Pancreas (tissue), 10 donors: ENCODE results near the gene PIANP. TPM values are rescaled to one million over a fixed set of nuclear protein-coding genes. Genes with fewer than 3 reads are reported as not detected.

Experiments used
- ATAC-seq, 4 donors: fragments of 200-7000 bp; cut with Tn5 transposase; one replicate each; pipeline versions ENCODE4 v1.8.0 to v1.9.1; 2020; ENCODE audit warnings: mild to moderate bottlenecking in 4 of 4, moderate library complexity in 4 of 4
- DNase-seq, 6 donors: peaks; one replicate each; pipeline ENCODE4 v3.0.0-alpha.2; 2020
- FAIRE-seq: peaks from 2 replicates; lab custom pipeline; 2012; peaks lifted over from hg19 to GRCh38; lab: Jason Lieb, UNC
- H3K27ac ChIP-seq, 4 donors: fragments of 200-600 bp; sonication (generic); 1 replicate in 3 of 4; 2 replicates in 1 of 4; pipeline versions ENCODE4 v1.5.0 to v1.8.0; 2020
- H3K27me3 ChIP-seq, 4 donors: fragments of 200-600 bp; one replicate each; pipeline ENCODE4 v1.8.0; 2021
- H3K36me3 ChIP-seq, 3 donors: fragments of 200-600 bp; sonication (generic) in 1 of 3; one replicate each; pipeline versions ENCODE4 v1.5.0 to v1.8.0; 2020 to 2021
- H3K4me1 ChIP-seq, 3 donors: fragments of 200-600 bp; one replicate each; pipeline ENCODE4 v1.8.0; 2021
- H3K4me3 ChIP-seq, 4 donors: fragments of 200-600 bp; sonication (generic) in 2 of 4; one replicate each; pipeline versions ENCODE4 v1.5.0 to v1.8.0; 2020 to 2021
- H3K9me3 ChIP-seq, 4 donors: fragments of 200-600 bp; one replicate each; pipeline ENCODE4 v1.8.0; 2021
- WGBS, 2 donors: extraction: QIAGEN DNeasy Blood & Tissue Kit; methylation state at CpG; one replicate each; pipeline ENCODE4 v1.1.7; 2013; 5-methylcytosine and 5-hydroxymethylcytosine counted together
- intact Hi-C, 3 donors: fragments of 100-400 bp; cut with DNase I; formaldehyde crosslinking; loops; one replicate each; pipeline versions ENCODE4 v1.11.1 to v1.14.2; 2022
- polyA plus RNA-seq, 2 donors: library from polyadenylated mRNA; stranded (reverse); fragments of 200-250 nt; gene quantifications; one replicate each; pipeline ENCODE4 v1.2.3, GENCODE V29; 2013
- total RNA-seq, 6 donors: library from RNA; stranded (reverse); fragmentation: NEBNext Ultra II Directional in 4 of 6; extraction: Animal tissue kit (Norgen Biotek cat#: 25700) in 4 of 6; gene quantifications; one replicate each; pipeline versions ENCODE4 v1.2.1 to v1.2.4, GENCODE V29; 2021 to 2023
- TF ChIP-seq, protein P1 (sequence below), 4 donors: fragments of 200-600 bp; sonication (generic) in 3 of 4; IDR thresholded peaks; one replicate each; pipeline versions ENCODE4 v1.5.0 to v1.8.0; 2021; ENCODE audit warnings: antibody characterized with exemption in 4 of 4
- donor health status: healthy with polysubstance abuse.
- donor health status: DM: no; HTN: no; CAD: no; lungs with moderate emphysema.
- donor health status: DM: no; HTN: no; CAD: no.
- donor health status: control.
- donor health status: control.
- donor health status: Bipolar disorder and iron deficiency.
- donor health status: DM: yes; HTN: yes; CAD: no.
- donor health status: DM: no; HTN: no; CAD: no.
- donor health status: DM: no; HTN: no; CAD: no.
- donor health status: DM: yes; HTN: yes; CAD: no.

Gene PIANP
- total and polyA plus RNA-seq, 8 donors = 0.12 to 2.7 (median 0.24) TPM; not detected in 1

DNA sequence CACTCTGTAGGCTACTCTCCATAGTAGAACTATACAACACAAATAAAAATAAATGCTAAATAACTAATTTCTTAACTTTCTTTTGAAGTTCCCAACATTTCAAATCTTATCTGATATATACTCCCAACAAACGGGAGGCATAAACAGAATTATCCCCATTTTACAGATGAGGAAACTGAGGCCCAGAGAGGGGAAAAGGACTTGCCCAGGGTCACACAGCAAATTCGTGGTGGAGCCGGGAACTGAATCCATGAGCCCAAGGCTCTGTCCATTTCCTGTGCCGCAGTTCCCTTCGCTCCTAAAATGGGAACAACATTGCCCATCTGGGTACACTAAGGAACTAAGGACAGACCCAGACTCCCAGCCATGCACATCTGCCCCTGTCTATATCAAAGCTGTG, 23.7 kb downstream of the PIANP start:
- Histone ChIP-seq H3K4me3 (no peak overlapping the region), H3K27ac (no peak overlapping the region), H3K4me1 (no peaks in the 10 kb centered on the region), H3K27me3 (no peaks in the 10 kb centered on the region), H3K9me3 (no peaks in the 10 kb centered on the region), H3K36me3 (peaks cover under 1 to 63% (median 44%) of the 10 kb centered on the region in 3 donors)
- FAIRE-seq (no peak), DNase-seq (no peak), ATAC-seq (no peak)
- TF ChIP-seq, protein P1, sequence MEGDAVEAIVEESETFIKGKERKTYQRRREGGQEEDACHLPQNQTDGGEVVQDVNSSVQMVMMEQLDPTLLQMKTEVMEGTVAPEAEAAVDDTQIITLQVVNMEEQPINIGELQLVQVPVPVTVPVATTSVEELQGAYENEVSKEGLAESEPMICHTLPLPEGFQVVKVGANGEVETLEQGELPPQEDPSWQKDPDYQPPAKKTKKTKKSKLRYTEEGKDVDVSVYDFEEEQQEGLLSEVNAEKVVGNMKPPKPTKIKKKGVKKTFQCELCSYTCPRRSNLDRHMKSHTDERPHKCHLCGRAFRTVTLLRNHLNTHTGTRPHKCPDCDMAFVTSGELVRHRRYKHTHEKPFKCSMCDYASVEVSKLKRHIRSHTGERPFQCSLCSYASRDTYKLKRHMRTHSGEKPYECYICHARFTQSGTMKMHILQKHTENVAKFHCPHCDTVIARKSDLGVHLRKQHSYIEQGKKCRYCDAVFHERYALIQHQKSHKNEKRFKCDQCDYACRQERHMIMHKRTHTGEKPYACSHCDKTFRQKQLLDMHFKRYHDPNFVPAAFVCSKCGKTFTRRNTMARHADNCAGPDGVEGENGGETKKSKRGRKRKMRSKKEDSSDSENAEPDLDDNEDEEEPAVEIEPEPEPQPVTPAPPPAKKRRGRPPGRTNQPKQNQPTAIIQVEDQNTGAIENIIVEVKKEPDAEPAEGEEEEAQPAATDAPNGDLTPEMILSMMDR (IDR thresholded peaks at IDR 0.05) = no peak
- WGBS, 2 donors = 85 to 91% methylated on average over 5 of the region's 5 CpGs
- intact Hi-C loops = no loop called here

DNA sequence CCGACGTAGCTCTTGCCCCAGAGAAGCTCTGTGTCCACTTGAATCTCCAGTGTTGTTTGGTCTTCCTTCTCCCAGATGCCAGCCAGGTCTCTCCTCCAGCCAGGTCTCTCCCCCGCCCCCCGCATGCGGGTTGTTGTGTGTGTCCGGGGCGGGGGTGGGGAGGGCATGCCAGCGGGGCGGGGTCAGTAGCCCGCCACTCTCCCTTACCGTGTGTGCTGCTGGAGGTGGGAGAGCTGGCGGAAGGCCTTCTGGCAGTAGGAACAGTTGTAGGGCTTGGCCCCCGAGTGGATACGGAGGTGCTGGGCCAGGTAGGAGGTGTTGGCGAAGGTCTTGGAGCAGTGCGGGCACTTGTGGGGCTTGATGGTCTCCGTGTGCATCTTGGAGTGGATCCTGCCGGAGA, 28.5 kb downstream of the PIANP start:
- H3K4me3 ChIP-seq = no peak overlapping the region
- peaks cover 6 to 83% (median 56%) of the 10 kb centered on the region in 3 donors for H3K36me3 ChIP-seq
- TF ChIP-seq, protein P1 (IDR thresholded peaks at IDR 0.05) = no peak
- ATAC-seq = no peak
- FAIRE-seq = no peak
- H3K9me3 ChIP-seq = no peaks in the 10 kb centered on the region
- no peaks in the 10 kb centered on the region for H3K4me1 ChIP-seq
- H3K27me3 ChIP-seq = no peaks in the 10 kb centered on the region
- no peak overlapping the region for H3K27ac ChIP-seq
- intact Hi-C loops = no loop called here
- WGBS, 2 donors = 89 to 92% methylated on average over 18 of the region's 18 CpGs
- DNase-seq = no peak

DNA sequence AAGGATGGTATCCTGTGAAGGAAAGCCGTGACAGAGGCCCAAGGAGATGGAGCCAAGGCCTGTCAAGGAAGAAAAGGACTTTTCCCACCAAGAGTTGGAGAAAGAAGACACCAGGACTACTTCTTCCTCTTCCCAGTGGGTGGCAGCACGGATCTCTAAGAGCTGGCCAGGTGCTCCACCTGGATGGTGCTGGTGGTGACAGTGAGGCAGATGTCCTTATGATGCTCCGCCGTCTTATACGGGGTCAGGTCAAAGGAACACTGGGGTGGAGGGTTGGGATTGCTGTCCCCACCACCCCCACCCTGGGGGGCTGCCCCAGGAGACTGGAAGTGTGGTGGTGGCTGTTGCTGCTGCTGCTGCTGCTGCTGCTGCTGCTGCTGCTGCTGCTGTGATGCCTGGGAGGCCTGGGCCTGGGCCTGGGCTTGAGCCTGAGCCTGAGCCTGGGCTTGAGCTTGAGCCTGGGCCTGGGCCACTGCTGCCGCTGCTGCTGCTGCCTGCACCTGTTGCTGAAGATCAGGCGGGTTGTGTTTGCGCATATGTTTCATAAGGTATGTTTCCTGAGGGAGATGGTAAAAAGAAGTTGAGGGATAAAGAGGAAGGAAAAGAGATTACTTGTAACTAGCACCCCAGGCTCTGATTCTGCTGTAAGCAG, 32.9 kb downstream of the PIANP start:
- intact Hi-C loops = no loop called here

DNA sequence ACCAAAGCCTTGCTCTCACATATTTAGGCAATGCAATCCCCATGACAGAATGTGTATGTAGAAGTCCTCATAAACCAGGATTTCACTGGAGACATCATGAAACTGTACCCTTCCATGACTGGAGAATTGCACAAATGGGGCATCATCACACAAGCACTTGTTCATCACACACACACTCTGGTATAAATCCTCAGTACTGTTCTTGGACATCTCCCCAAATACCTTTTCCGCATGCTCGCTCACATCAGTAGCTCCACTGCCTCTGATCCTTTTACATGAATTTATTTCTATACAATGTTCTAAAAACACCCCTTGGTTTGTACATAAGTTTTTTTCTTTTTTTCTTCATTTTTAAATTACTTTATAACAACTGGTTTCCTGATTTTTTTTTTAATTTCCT, 34.4 kb downstream of the PIANP start:
- Histone ChIP-seq H3K4me1 (peaks cover 0 to 13% (median 0%) of the 10 kb centered on the region in 3 donors), H3K4me3 (no peak overlapping the region), H3K27me3 (no peaks in the 10 kb centered on the region), H3K27ac (no peak overlapping the region), H3K9me3 (no peaks in the 10 kb centered on the region), H3K36me3 (peaks cover 0 to 42% (median 24%) of the 10 kb centered on the region in 3 donors)
- DNase-seq (no peak), FAIRE-seq (no peak), ATAC-seq (no peak)
- TF ChIP-seq, protein P1 (IDR thresholded peaks at IDR 0.05) = no peak
- intact Hi-C loops = no loop called here
- 99 to 100% methylated on average over 2 of the region's 2 CpGs for WGBS, 2 donors

More for the DNA sequence above, 32.9 kb downstream of the PIANP start:
- H3K36me3 ChIP-seq = peaks cover 6 to 56% (median 39%) of the 10 kb centered on the region in 3 donors
- 79 to 80% methylated on average over 8 of the region's 8 CpGs for WGBS, 2 donors
- FAIRE-seq (no peak), ATAC-seq (no peak), DNase-seq (no peak)
- H3K27ac ChIP-seq = no peak overlapping the region
- no peaks in the 10 kb centered on the region for H3K27me3 ChIP-seq
- TF ChIP-seq, protein P1 (IDR thresholded peaks at IDR 0.05) = no peak
- no peaks in the 10 kb centered on the region for H3K9me3 ChIP-seq
- H3K4me1 ChIP-seq = peaks cover 0 to 3% (median 0%) of the 10 kb centered on the region in 3 donors
- H3K4me3 ChIP-seq = no peak overlapping the region

DNA sequence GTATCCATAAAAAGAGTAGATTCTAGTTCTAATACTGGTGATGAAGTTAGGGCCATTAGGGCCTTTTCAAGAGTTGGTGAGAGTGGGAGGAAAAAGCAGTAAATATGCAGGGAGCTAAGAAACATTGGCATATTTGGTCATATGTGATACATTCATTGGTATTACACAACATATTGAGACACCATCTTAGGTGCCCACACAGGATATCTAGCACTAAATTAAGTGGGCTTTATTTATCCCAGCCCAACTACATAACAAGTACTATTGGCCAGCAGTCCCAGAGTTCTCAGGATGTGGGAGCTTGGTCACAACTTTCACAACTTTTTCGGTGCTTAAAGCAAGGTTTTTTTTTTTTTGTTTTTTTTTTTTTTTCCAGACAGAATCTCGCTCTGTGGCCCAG, 35.7 kb downstream of the PIANP start:
- intact Hi-C loops = no loop called here
- WGBS, 2 donors = 88 to 95% methylated on average over 1 to 2 of the region's 2 CpGs
- H3K4me3 ChIP-seq = no peak overlapping the region
- no peak for DNase-seq
- TF ChIP-seq, protein P1 (IDR thresholded peaks at IDR 0.05) = no peak
- no peak for ATAC-seq
- H3K27ac ChIP-seq = no peak overlapping the region
- H3K9me3 ChIP-seq = no peaks in the 10 kb centered on the region
- no peak for FAIRE-seq
- H3K27me3 ChIP-seq = no peaks in the 10 kb centered on the region
- peaks cover 0 to 13% (median 0%) of the 10 kb centered on the region in 3 donors for H3K4me1 ChIP-seq
- peaks cover 0 to 29% (median 13%) of the 10 kb centered on the region in 3 donors for H3K36me3 ChIP-seq
